Kidney epithelial cell (primary cell): Measurements from ENCODE around the gene TSHZ3. TPM values are rescaled to one million over a fixed set of nuclear protein-coding genes. Genes with fewer than 3 reads are reported as not detected.

Source experiments
- DNase-seq: peaks from one replicate; pipeline ENCODE4 v3.0.0-alpha.2; 2010; ENCODE audit warnings: low read depth
- H3K27me3 ChIP-seq: 2 replicates; pipeline ENCODE4 v1.6.0; 2011; ENCODE audit warnings: low read length; ENCODE audit not compliant: control insufficient read depth, insufficient read depth
- H3K36me3 ChIP-seq: 2 replicates; pipeline ENCODE4 v1.5.1; 2011; ENCODE audit warnings: low read length; ENCODE audit not compliant: control insufficient read depth, insufficient read depth
- H3K4me3 ChIP-seq: 2 replicates; pipeline ENCODE4 v1.5.1; 2011; ENCODE audit warnings: low read depth, mild to moderate bottlenecking, control low read depth, low read length
- CTCF ChIP-seq: IDR thresholded peaks from 2 replicates; pipeline ENCODE4 v1.5.1; 2011; ENCODE audit warnings: mild to moderate bottlenecking, moderate library complexity, low read length, control low read depth, inconsistent platforms; ENCODE audit not compliant: insufficient read depth, poor library complexity, severe bottlenecking
- total RNA-seq: library from RNA; depleted of rRNA; stranded (reverse); fragments of >200 nt; gene quantifications from 2 replicates; pipeline ENCODE4 v1.2.3, GENCODE V29; 2015

The TSHZ3 gene
- total RNA-seq, 1 donor from 2014 or later, result 2.4 TPM

GRCh38 chr19:31387717-31388301, 38.6 kb upstream of the TSHZ3 start:
- Histone ChIP-seq H3K36me3 (no peaks in the 10 kb centered on the region), H3K4me3 (no peak overlapping the region), H3K27me3 (no peaks in the 10 kb centered on the region)
- TF ChIP-seq CTCF, result no peak
- DNase-seq, result no peak

- DNase-seq, result no peak
- no peak overlapping the region for H3K4me3 ChIP-seq
- no peaks in the 10 kb centered on the region for H3K27me3 ChIP-seq
- no peaks in the 10 kb centered on the region for H3K36me3 ChIP-seq
- no peak for TF ChIP-seq CTCF
Observed at GRCh38 chr19:31386806-31387205, 37.6 kb upstream of the TSHZ3 start.

- no peaks in the 10 kb centered on the region for H3K27me3 ChIP-seq
- no peak for DNase-seq
- no peaks in the 10 kb centered on the region for H3K36me3 ChIP-seq
- no peak overlapping the region for H3K4me3 ChIP-seq
- no peak for TF ChIP-seq CTCF
Observed at GRCh38 chr19:31385744-31386143, 36.5 kb upstream of the TSHZ3 start.

GRCh38 chr19:31383553-31383952, 34.3 kb upstream of the TSHZ3 start:
- TF ChIP-seq CTCF, result no peak
- Histone ChIP-seq H3K36me3 (no peaks in the 10 kb centered on the region), H3K27me3 (no peaks in the 10 kb centered on the region), H3K4me3 (no peak overlapping the region)
- DNase-seq, result no peak

- no peaks in the 10 kb centered on the region for H3K36me3 ChIP-seq
- no peak overlapping the region for H3K4me3 ChIP-seq
- no peak for DNase-seq
- no peaks in the 10 kb centered on the region for H3K27me3 ChIP-seq
- TF ChIP-seq CTCF, result no peak
Observed at GRCh38 chr19:31380854-31381253, 31.6 kb upstream of the TSHZ3 start.

GRCh38 chr19:31378404-31378803, 29.2 kb upstream of the TSHZ3 start:
- peak; percentile 52 for DNase-seq
- no peak for TF ChIP-seq CTCF
- no peaks in the 10 kb centered on the region for H3K36me3 ChIP-seq
- H3K27me3 ChIP-seq, result no peaks in the 10 kb centered on the region
- no peak overlapping the region for H3K4me3 ChIP-seq
